ENCODE results near the gene ARHGAP25. TPM values are rescaled to one million over a fixed set of nuclear protein-coding genes. Genes with fewer than 3 reads are reported as not detected.

The ARHGAP25 gene
- total RNA-seq, 3 donors from 2014 or later (not counting 1 experiment from before 2014, with no cell fraction given): 122 to 180 (median 155) TPM

DNA sequence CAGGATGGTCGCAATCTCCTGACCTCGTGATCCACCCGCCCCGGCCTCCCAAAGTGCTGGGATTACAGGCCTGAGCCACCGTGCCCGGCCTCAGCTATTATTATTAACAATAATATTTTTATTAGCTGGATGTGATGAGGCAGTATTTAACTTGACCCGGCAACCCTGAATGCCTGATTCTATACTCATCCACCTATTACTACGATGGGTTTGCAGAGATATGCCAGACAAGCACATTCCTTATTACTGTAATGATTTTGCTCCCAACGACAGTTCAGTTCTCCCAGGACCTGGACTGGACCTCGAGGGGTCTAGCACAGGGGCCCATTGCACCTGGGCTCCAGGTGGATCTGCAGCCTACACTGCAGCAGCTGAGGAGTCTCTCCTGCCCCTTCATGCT, 104.0 kb downstream of the ARHGAP25 start:
- H3K4me1 ChIP-seq (ENCODE audit: control insufficient read depth, insufficient read depth, low read length): peaks cover 4% of the 10 kb centered on the region
- no peak overlapping the region for H3K4me3 Mint-ChIP-seq
- no peak overlapping the region for H3K27ac Mint-ChIP-seq
- 89% methylated on average over 8 of the region's 10 CpGs for WGBS (ENCODE audit: insufficient coverage)
- DNase-seq: no peak
- H3K9me3 ChIP-seq (ENCODE audit: control insufficient read depth, insufficient read depth, low read length): no peaks in the 10 kb centered on the region
- ATAC-seq: no peak
- no peaks in the 10 kb centered on the region for H3K36me3 ChIP-seq (ENCODE audit: control insufficient read depth, insufficient read depth, low read length)
- TF ChIP-seq CTCF (IDR thresholded peaks at IDR 0.05): no peak
- H3K27me3 ChIP-seq (ENCODE audit: control insufficient read depth, insufficient read depth, low read length): no peaks in the 10 kb centered on the region
- peaks cover 0 to 9% of the 10 kb centered on the region in 2 donors for H3K27me3 Mint-ChIP-seq (ENCODE audit: low read depth in 2 of 2)
- H3K4me3 ChIP-seq (ENCODE audit: low read length): no peak overlapping the region
- intact Hi-C loops (cut with micrococcal nuclease): loop anchor here (1.0 kb wide), 1 partner anchor 87 kb away; no protein-coding TSS in a partner anchor
- peaks cover 5 to 10% of the 10 kb centered on the region in 2 donors for H3K4me1 Mint-ChIP-seq
- H3K36me3 Mint-ChIP-seq: no peaks in the 10 kb centered on the region
- no peaks in the 10 kb centered on the region for H3K9me3 Mint-ChIP-seq
- H3K27ac ChIP-seq (ENCODE audit: low read length): no peak overlapping the region

DNA sequence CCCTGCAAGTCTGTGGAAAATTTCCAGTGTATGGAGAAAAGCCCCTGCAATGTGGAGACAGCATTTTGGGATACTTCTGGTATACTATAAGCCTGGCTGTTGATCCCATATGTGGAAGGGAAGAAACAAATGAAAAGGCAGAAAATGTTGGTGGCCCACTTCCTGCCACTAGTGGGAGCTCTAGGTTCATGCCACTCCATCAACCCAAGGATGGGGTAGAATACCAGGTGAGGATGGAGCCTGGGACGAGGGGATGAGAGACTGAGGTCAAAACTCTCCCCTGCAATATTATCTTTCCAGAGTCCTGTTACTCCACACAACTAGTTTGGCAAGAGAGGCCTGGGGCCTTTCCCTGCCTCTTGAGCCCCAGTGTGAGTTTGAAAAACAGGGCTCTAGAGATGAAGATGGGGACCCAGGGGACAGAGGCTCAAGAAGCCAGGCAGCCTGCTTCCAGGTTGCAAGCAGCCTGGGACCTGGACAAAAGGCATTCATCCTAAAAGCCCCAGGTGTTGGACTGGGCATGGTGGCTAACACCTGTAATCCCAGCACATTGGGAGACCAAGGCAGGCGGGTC, 104.7 kb downstream of the ARHGAP25 start:
- Mint-ChIP-seq H3K27ac (no peak overlapping the region), H3K36me3 (no peaks in the 10 kb centered on the region), H3K4me3 (no peak overlapping the region), H3K27me3 (ENCODE audit: low read depth in 2 of 2) (peaks cover 2 to 16% of the 10 kb centered on the region in 2 donors), H3K9me3 (no peaks in the 10 kb centered on the region), H3K4me1 (peaks cover 5 to 6% of the 10 kb centered on the region in 2 donors)
- Histone ChIP-seq H3K27ac (ENCODE audit: low read length) (no peak overlapping the region), H3K4me3 (ENCODE audit: low read length) (no peak overlapping the region), H3K9me3 (ENCODE audit: control insufficient read depth, insufficient read depth, low read length) (no peaks in the 10 kb centered on the region), H3K4me1 (ENCODE audit: control insufficient read depth, insufficient read depth, low read length) (peaks cover 4% of the 10 kb centered on the region), H3K36me3 (ENCODE audit: control insufficient read depth, insufficient read depth, low read length) (no peaks in the 10 kb centered on the region), H3K27me3 (ENCODE audit: control insufficient read depth, insufficient read depth, low read length) (no peaks in the 10 kb centered on the region)
- TF ChIP-seq CTCF (IDR thresholded peaks at IDR 0.05): peak; percentile 62
- intact Hi-C loops (cut with micrococcal nuclease): loop anchor here (1.0 kb wide), 1 partner anchor 86 kb away; no protein-coding TSS in a partner anchor
- WGBS (ENCODE audit: insufficient coverage): 100% methylated on average over 1 of the region's 2 CpGs
- DNase-seq: peak in 1 of 2 donors; percentile 56
- ATAC-seq: peak in 2 of 3 donors; percentile 45 to 53

DNA sequence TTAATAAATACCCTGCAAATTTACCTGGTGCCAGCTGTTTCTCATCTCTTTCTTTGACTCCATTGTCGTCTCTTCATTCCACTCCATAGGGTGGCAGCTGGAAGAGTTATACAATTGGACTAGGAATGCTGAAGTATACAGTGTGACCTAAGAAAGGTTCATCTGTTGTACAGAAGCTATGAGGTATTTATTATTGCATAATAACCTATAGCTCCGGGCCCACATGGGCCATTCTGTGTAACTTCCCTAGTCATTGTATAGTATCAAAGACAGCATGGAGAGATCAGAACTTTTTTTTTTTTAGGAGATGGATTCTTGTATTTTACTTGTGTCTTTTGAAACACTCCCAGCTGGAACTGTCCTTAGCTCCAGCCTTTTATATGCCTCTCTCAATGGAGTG, 110.4 kb downstream of the ARHGAP25 start:
- DNase-seq (no peak), ATAC-seq (no peak)
- H3K9me3 ChIP-seq (ENCODE audit: control insufficient read depth, insufficient read depth, low read length): no peaks in the 10 kb centered on the region
- no peak overlapping the region for H3K4me3 ChIP-seq (ENCODE audit: low read length)
- intact Hi-C loops (cut with micrococcal nuclease): no loop called here
- no peaks in the 10 kb centered on the region for H3K27me3 ChIP-seq (ENCODE audit: control insufficient read depth, insufficient read depth, low read length)
- no peak overlapping the region for H3K27ac Mint-ChIP-seq
- no peak overlapping the region for H3K27ac ChIP-seq (ENCODE audit: low read length)
- WGBS (ENCODE audit: insufficient coverage): 93% methylated on average over 2 of the region's 2 CpGs
- H3K4me1 ChIP-seq (ENCODE audit: control insufficient read depth, insufficient read depth, low read length): no peaks in the 10 kb centered on the region
- H3K4me1 Mint-ChIP-seq: no peaks in the 10 kb centered on the region
- H3K36me3 Mint-ChIP-seq: no peaks in the 10 kb centered on the region
- no peaks in the 10 kb centered on the region for H3K36me3 ChIP-seq (ENCODE audit: control insufficient read depth, insufficient read depth, low read length)
- no peaks in the 10 kb centered on the region for H3K9me3 Mint-ChIP-seq
- no peak overlapping the region for H3K4me3 Mint-ChIP-seq
- TF ChIP-seq CTCF (IDR thresholded peaks at IDR 0.05): no peak
- peaks cover 33 to 52% of the 10 kb centered on the region in 2 donors for H3K27me3 Mint-ChIP-seq (ENCODE audit: low read depth in 2 of 2)

DNA sequence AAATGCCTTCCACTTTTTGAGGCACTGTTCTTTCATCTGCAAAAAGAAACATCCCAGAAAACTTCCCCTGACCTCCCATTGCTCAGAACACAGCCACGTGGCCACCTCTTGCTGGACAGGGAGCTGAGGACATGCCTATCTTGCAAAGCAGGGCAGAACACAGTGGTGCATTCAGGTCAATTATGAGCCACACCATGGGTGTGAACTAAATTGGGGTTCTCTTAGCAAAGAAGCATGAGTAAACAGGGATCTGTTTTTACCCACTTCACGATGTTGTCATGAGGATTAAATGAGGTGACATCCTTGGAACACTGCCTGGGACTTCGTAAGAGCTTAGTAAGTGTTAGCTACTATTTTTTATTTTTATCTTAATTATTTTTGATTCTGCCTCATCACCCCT, 111.5 kb downstream of the ARHGAP25 start:
- Histone ChIP-seq H3K36me3 (ENCODE audit: control insufficient read depth, insufficient read depth, low read length) (no peaks in the 10 kb centered on the region), H3K27ac (ENCODE audit: low read length) (no peak overlapping the region), H3K4me1 (ENCODE audit: control insufficient read depth, insufficient read depth, low read length) (no peaks in the 10 kb centered on the region), H3K27me3 (ENCODE audit: control insufficient read depth, insufficient read depth, low read length) (no peaks in the 10 kb centered on the region), H3K9me3 (ENCODE audit: control insufficient read depth, insufficient read depth, low read length) (no peaks in the 10 kb centered on the region), H3K4me3 (ENCODE audit: low read length) (no peak overlapping the region)
- Mint-ChIP-seq H3K9me3 (no peaks in the 10 kb centered on the region), H3K4me3 (no peak overlapping the region), H3K27ac (no peak overlapping the region), H3K27me3 (ENCODE audit: low read depth in 2 of 2) (peaks cover 38 to 60% of the 10 kb centered on the region in 2 donors), H3K4me1 (no peaks in the 10 kb centered on the region), H3K36me3 (no peaks in the 10 kb centered on the region)
- no peak for TF ChIP-seq CTCF (IDR thresholded peaks at IDR 0.05)
- intact Hi-C loops (cut with micrococcal nuclease): no loop called here
- no peak for DNase-seq
- WGBS (ENCODE audit: insufficient coverage): 66% methylated on average over 2 of the region's 3 CpGs
- no peak for ATAC-seq
